GM12873 (cell line): ENCODE data around the gene TBC1D9.

Experiments
- CTCF ChIP-seq: IDR thresholded peaks from 2 replicates; pipeline ENCODE4 v1.5.1; 2012; ENCODE audit warnings: low read depth, mild to moderate bottlenecking, moderate library complexity, low read length, control low read depth; ENCODE audit not compliant: insufficient read depth; ENCODE audit errors: missing control alignments

The TBC1D9 gene

GRCh38 chr4:140706665-140707064 lies 49.5 kb downstream of the TBC1D9 start:
- TF ChIP-seq CTCF, result no peak

GRCh38 chr4:140706276-140706625 lies 49.9 kb downstream of the TBC1D9 start:
- no peak for TF ChIP-seq CTCF

GRCh38 chr4:140705625-140706275 lies 50.4 kb downstream of the TBC1D9 start:
- no peak for TF ChIP-seq CTCF

- TF ChIP-seq CTCF, result no peak
These were observed 51.2 kb downstream of the TBC1D9 start for GRCh38 chr4:140704964-140705363.

- no peak for TF ChIP-seq CTCF
These were observed 51.7 kb downstream of the TBC1D9 start for GRCh38 chr4:140704392-140704960.

GRCh38 chr4:140703463-140703862 lies 52.7 kb downstream of the TBC1D9 start:
- no peak for TF ChIP-seq CTCF

- no peak for TF ChIP-seq CTCF
These were observed 54.0 kb downstream of the TBC1D9 start for GRCh38 chr4:140702096-140702757.
